ENCODE measurements around the gene FRRS1L.

- TF ChIP-seq CTCF (IDR thresholded peaks at IDR 0.05) = no peak
- no peak for TF ChIP-seq EP300 (IDR thresholded peaks at IDR 0.05)
- TF ChIP-seq POLR2A (IDR thresholded peaks at IDR 0.05) = no peak
Observed at GRCh38 chr9:109213285-109214121, 46.5 kb upstream of the FRRS1L start.
